ENCODE data around the gene C16orf90. TPM values are rescaled to one million over a fixed set of nuclear protein-coding genes. Genes with fewer than 3 reads are reported as not detected.

Gene C16orf90
- total RNA-seq, 1 donor from 2014 or later: not detected

DNA sequence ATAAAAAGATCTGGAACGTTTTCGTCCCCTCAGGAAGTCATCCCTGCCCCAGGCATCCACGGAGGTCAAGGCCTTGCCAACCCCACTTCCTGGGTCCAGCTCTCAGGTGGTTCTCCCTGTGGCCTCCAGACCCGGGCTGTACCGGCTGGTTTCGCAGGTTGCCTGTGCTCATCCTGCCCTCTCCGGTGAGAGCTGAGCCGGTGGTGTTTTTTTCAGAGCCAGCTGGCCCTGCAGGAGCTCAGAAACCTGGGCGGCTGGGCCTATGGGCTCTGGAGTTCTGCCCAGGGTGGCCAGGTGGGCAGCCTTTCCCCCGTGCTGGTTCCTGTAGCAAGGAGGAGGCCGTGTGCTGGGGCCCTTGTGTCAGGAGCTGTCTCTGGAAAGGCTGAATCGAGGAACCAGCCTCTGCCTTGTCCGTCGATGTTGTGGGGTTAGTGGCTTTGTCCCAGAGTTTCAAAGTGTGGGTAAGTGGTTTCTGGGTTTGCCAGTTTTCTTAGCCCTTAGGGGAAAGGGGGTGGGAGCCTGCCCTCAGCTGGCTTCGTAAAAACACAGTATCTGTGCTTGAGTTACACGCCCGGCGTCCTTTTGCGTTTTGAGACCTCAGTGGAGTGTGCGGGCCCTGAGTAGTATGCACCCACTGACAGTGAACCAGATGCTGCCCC is 23.6 kb downstream of the C16orf90 start:
- Mint-ChIP-seq H3K27me3 (ENCODE audit: unreplicated experiment) (no peaks in the 10 kb centered on the region), H3K9me3 (ENCODE audit: unreplicated experiment) (no peaks in the 10 kb centered on the region), H3K36me3 (ENCODE audit: unreplicated experiment) (peaks cover 16% of the 10 kb centered on the region), H3K4me3 (ENCODE audit: unreplicated experiment) (no peak overlapping the region), H3K27ac (ENCODE audit: unreplicated experiment) (no peak overlapping the region), H3K4me1 (ENCODE audit: unreplicated experiment) (peaks cover 15% of the 10 kb centered on the region)
- DNase-seq (ENCODE audit: extremely low spot score, unreplicated experiment): no peak
- TF ChIP-seq, protein P1, sequence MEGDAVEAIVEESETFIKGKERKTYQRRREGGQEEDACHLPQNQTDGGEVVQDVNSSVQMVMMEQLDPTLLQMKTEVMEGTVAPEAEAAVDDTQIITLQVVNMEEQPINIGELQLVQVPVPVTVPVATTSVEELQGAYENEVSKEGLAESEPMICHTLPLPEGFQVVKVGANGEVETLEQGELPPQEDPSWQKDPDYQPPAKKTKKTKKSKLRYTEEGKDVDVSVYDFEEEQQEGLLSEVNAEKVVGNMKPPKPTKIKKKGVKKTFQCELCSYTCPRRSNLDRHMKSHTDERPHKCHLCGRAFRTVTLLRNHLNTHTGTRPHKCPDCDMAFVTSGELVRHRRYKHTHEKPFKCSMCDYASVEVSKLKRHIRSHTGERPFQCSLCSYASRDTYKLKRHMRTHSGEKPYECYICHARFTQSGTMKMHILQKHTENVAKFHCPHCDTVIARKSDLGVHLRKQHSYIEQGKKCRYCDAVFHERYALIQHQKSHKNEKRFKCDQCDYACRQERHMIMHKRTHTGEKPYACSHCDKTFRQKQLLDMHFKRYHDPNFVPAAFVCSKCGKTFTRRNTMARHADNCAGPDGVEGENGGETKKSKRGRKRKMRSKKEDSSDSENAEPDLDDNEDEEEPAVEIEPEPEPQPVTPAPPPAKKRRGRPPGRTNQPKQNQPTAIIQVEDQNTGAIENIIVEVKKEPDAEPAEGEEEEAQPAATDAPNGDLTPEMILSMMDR (IDR thresholded peaks at IDR 0.05): no peak

DNA sequence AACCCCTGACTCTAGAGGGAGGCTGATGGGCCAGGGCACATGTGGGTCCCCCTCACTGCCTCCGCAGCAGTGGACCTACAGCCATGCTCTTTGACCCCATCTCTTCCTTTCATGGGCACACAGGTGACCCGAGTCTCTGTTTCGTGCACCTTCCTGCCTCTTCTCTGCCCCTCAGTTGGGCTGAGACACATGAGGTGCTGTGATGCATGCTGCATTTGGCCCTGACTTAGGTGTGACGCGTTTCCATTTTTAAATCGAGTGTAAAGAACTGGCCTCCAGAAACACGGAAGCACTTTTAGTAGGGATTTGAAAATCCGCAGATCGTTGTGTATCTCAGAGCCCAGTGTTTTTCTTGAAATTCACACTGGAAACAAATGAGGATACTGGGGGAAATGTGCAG is 24.6 kb downstream of the C16orf90 start:
- Mint-ChIP-seq H3K4me3 (ENCODE audit: unreplicated experiment) (no peak overlapping the region), H3K4me1 (ENCODE audit: unreplicated experiment) (peaks cover 18% of the 10 kb centered on the region), H3K9me3 (ENCODE audit: unreplicated experiment) (no peaks in the 10 kb centered on the region), H3K27me3 (ENCODE audit: unreplicated experiment) (no peaks in the 10 kb centered on the region), H3K36me3 (ENCODE audit: unreplicated experiment) (peaks cover 19% of the 10 kb centered on the region), H3K27ac (ENCODE audit: unreplicated experiment) (no peak overlapping the region)
- DNase-seq (ENCODE audit: extremely low spot score, unreplicated experiment): no peak
- TF ChIP-seq, protein P1 (IDR thresholded peaks at IDR 0.05): no peak

DNA sequence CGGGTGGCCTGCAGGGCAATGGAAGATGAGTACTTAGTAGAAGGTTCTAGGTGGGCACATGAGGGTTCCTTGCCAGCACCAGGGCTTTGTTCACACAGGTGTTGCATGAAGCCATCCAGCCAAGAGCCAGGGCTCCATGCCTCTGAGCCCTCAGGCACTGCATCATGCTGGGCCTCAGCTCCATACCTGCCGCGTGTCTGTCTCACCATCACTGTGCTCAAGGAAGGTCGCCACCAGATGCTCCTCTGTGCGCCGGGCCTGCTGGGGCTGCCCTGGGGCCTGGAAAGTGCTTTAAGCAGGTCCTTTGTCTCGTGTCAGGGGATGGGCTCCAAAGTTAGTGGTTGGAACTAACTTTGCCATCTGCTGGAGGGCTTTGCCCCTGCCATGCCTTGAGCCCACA is 25.6 kb downstream of the C16orf90 start:
- TF ChIP-seq, protein P1 (IDR thresholded peaks at IDR 0.05): no peak
- Mint-ChIP-seq H3K27me3 (ENCODE audit: unreplicated experiment) (no peaks in the 10 kb centered on the region), H3K36me3 (ENCODE audit: unreplicated experiment) (peaks cover 19% of the 10 kb centered on the region), H3K4me3 (ENCODE audit: unreplicated experiment) (no peak overlapping the region), H3K4me1 (ENCODE audit: unreplicated experiment) (peaks cover 25% of the 10 kb centered on the region), H3K9me3 (ENCODE audit: unreplicated experiment) (no peaks in the 10 kb centered on the region), H3K27ac (ENCODE audit: unreplicated experiment) (no peak overlapping the region)
- no peak for DNase-seq (ENCODE audit: extremely low spot score, unreplicated experiment)

DNA sequence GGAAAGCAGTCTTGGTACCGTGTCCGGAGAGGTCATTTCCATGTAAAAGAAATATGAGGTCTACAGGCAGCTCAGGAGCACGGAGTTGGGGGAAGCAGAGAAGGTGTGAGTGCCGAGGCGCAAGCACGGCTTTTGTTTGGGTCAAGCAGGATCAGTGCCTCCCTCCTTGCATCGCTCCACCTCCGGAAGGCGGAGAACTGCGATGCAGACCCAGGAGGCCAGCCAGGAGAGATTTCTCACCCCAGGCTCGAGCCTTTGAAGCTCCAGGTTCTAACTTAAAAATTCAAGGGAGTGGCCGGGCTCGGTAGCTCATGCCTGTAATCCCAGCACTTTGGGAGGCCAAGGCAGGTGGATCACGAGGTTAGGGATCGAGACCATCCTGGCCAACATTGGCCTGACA is 26.8 kb downstream of the C16orf90 start:
- TF ChIP-seq, protein P1 (IDR thresholded peaks at IDR 0.05): no peak
- DNase-seq (ENCODE audit: extremely low spot score, unreplicated experiment): no peak
- Mint-ChIP-seq H3K27me3 (ENCODE audit: unreplicated experiment) (no peaks in the 10 kb centered on the region), H3K27ac (ENCODE audit: unreplicated experiment) (no peak overlapping the region), H3K4me1 (ENCODE audit: unreplicated experiment) (peaks cover 35% of the 10 kb centered on the region), H3K9me3 (ENCODE audit: unreplicated experiment) (no peaks in the 10 kb centered on the region), H3K4me3 (ENCODE audit: unreplicated experiment) (no peak overlapping the region), H3K36me3 (ENCODE audit: unreplicated experiment) (peaks cover 19% of the 10 kb centered on the region)

DNA sequence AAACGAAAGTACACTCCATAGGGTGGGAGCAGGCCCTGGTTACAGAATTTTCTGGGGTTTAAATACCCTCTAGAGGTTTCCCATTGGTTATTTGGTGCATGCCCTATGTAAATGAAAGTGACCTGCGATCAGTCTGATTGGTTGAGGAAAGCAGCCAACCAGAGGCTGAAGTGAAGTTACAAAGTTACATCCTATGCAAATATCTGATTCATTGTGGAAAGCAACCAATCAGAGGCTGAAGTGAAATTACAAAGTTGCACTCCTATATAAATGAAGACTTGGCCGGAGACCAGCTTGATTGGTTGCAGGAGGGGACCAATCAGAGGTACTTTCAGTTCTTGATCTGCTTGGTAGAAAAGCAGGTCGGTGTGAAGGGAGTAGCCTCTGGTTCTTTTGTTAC is 27.4 kb downstream of the C16orf90 start:
- Mint-ChIP-seq H3K4me3 (ENCODE audit: unreplicated experiment) (no peak overlapping the region), H3K4me1 (ENCODE audit: unreplicated experiment) (peaks cover 33% of the 10 kb centered on the region), H3K27me3 (ENCODE audit: unreplicated experiment) (no peaks in the 10 kb centered on the region), H3K27ac (ENCODE audit: unreplicated experiment) (no peak overlapping the region), H3K36me3 (ENCODE audit: unreplicated experiment) (peaks cover 19% of the 10 kb centered on the region), H3K9me3 (ENCODE audit: unreplicated experiment) (no peaks in the 10 kb centered on the region)
- TF ChIP-seq, protein P1 (IDR thresholded peaks at IDR 0.05): no peak
- DNase-seq (ENCODE audit: extremely low spot score, unreplicated experiment): no peak
